ENCODE results near the gene HBS1L.

HBS1L gene

GRCh38 chr6:135088818-135089809 lies 34.5 kb upstream of the HBS1L start:
- Histone ChIP-seq H3K4me1 (ENCODE audit: control insufficient read depth, insufficient read depth, low read length) (peaks cover 6% of the 10 kb centered on the region), H3K4me3 (ENCODE audit: low read length) (peak overlapping the region; percentile 50), H3K9ac (ENCODE audit: low read depth, low read length) (no peak overlapping the region), H3K9me3 (replicated peaks; ENCODE audit: low read length) (no peaks in the 10 kb centered on the region), H3K4me2 (ENCODE audit: low read length) (peak overlapping the region; percentile 54), H3K27me3 (ENCODE audit: control insufficient read depth, insufficient read depth, low read length) (no peaks in the 10 kb centered on the region), H3K36me3 (ENCODE audit: insufficient read depth, low read length) (no peaks in the 10 kb centered on the region)

- Histone ChIP-seq H3K9ac (ENCODE audit: low read depth, low read length) (no peak overlapping the region), H3K36me3 (ENCODE audit: insufficient read depth, low read length) (no peaks in the 10 kb centered on the region), H3K9me3 (replicated peaks; ENCODE audit: low read length) (no peaks in the 10 kb centered on the region), H3K4me1 (ENCODE audit: control insufficient read depth, insufficient read depth, low read length) (peaks cover 6% of the 10 kb centered on the region), H3K4me3 (ENCODE audit: low read length) (no peak overlapping the region), H3K4me2 (ENCODE audit: low read length) (no peak overlapping the region), H3K27me3 (ENCODE audit: control insufficient read depth, insufficient read depth, low read length) (no peaks in the 10 kb centered on the region)
Observed at GRCh38 chr6:135088281-135088680, 33.7 kb upstream of the HBS1L start.

GRCh38 chr6:135087803-135088202 lies 33.2 kb upstream of the HBS1L start:
- no peak overlapping the region for H3K4me3 ChIP-seq (ENCODE audit: low read length)

GRCh38 chr6:135087403-135087802 lies 32.8 kb upstream of the HBS1L start:
- no peak overlapping the region for H3K4me3 ChIP-seq (ENCODE audit: low read length)
- no peak overlapping the region for H3K4me2 ChIP-seq (ENCODE audit: low read length)
- H3K36me3 ChIP-seq (ENCODE audit: insufficient read depth, low read length): no peaks in the 10 kb centered on the region
- no peak overlapping the region for H3K9ac ChIP-seq (ENCODE audit: low read depth, low read length)
- no peaks in the 10 kb centered on the region for H3K27me3 ChIP-seq (ENCODE audit: control insufficient read depth, insufficient read depth, low read length)
- H3K4me1 ChIP-seq (ENCODE audit: control insufficient read depth, insufficient read depth, low read length): peaks cover 6% of the 10 kb centered on the region
- no peaks in the 10 kb centered on the region for H3K9me3 ChIP-seq (replicated peaks; ENCODE audit: low read length)

More at GRCh38 chr6:135087803-135088202, 33.2 kb upstream of the HBS1L start:
- no peaks in the 10 kb centered on the region for H3K9me3 ChIP-seq (replicated peaks; ENCODE audit: low read length)
- no peak overlapping the region for H3K9ac ChIP-seq (ENCODE audit: low read depth, low read length)
- no peaks in the 10 kb centered on the region for H3K36me3 ChIP-seq (ENCODE audit: insufficient read depth, low read length)
- H3K27me3 ChIP-seq (ENCODE audit: control insufficient read depth, insufficient read depth, low read length): no peaks in the 10 kb centered on the region
- no peak overlapping the region for H3K4me2 ChIP-seq (ENCODE audit: low read length)
- H3K4me1 ChIP-seq (ENCODE audit: control insufficient read depth, insufficient read depth, low read length): peaks cover 6% of the 10 kb centered on the region

GRCh38 chr6:135086414-135086764 lies 31.8 kb upstream of the HBS1L start:
- Histone ChIP-seq H3K27me3 (ENCODE audit: control insufficient read depth, insufficient read depth, low read length) (no peaks in the 10 kb centered on the region), H3K9me3 (replicated peaks; ENCODE audit: low read length) (no peaks in the 10 kb centered on the region), H3K4me2 (ENCODE audit: low read length) (no peak overlapping the region), H3K4me3 (ENCODE audit: low read length) (no peak overlapping the region), H3K4me1 (ENCODE audit: control insufficient read depth, insufficient read depth, low read length) (peaks cover 6% of the 10 kb centered on the region), H3K9ac (ENCODE audit: low read depth, low read length) (no peak overlapping the region), H3K36me3 (ENCODE audit: insufficient read depth, low read length) (no peaks in the 10 kb centered on the region)

GRCh38 chr6:135085700-135086413 lies 31.2 kb upstream of the HBS1L start:
- H3K4me2 ChIP-seq (ENCODE audit: low read length): no peak overlapping the region
- H3K4me3 ChIP-seq (ENCODE audit: low read length): no peak overlapping the region
- no peaks in the 10 kb centered on the region for H3K36me3 ChIP-seq (ENCODE audit: insufficient read depth, low read length)
- H3K9ac ChIP-seq (ENCODE audit: low read depth, low read length): no peak overlapping the region
- no peaks in the 10 kb centered on the region for H3K9me3 ChIP-seq (replicated peaks; ENCODE audit: low read length)
- H3K27me3 ChIP-seq (ENCODE audit: control insufficient read depth, insufficient read depth, low read length): no peaks in the 10 kb centered on the region
- H3K4me1 ChIP-seq (ENCODE audit: control insufficient read depth, insufficient read depth, low read length): peaks cover 6% of the 10 kb centered on the region

GRCh38 chr6:135084916-135085269 lies 30.3 kb upstream of the HBS1L start:
- no peaks in the 10 kb centered on the region for H3K27me3 ChIP-seq (ENCODE audit: control insufficient read depth, insufficient read depth, low read length)

GRCh38 chr6:135084001-135084915 lies 29.6 kb upstream of the HBS1L start:
- no peaks in the 10 kb centered on the region for H3K9me3 ChIP-seq (replicated peaks; ENCODE audit: low read length)
- H3K36me3 ChIP-seq (ENCODE audit: insufficient read depth, low read length): no peaks in the 10 kb centered on the region
- no peak overlapping the region for H3K9ac ChIP-seq (ENCODE audit: low read depth, low read length)
- no peak overlapping the region for H3K4me2 ChIP-seq (ENCODE audit: low read length)
- H3K27me3 ChIP-seq (ENCODE audit: control insufficient read depth, insufficient read depth, low read length): no peaks in the 10 kb centered on the region
- H3K4me3 ChIP-seq (ENCODE audit: low read length): no peak overlapping the region
- peaks cover 6% of the 10 kb centered on the region for H3K4me1 ChIP-seq (ENCODE audit: control insufficient read depth, insufficient read depth, low read length)

More at GRCh38 chr6:135084916-135085269, 30.3 kb upstream of the HBS1L start:
- H3K4me3 ChIP-seq (ENCODE audit: low read length): no peak overlapping the region
- H3K4me1 ChIP-seq (ENCODE audit: control insufficient read depth, insufficient read depth, low read length): peaks cover 6% of the 10 kb centered on the region
- H3K36me3 ChIP-seq (ENCODE audit: insufficient read depth, low read length): no peaks in the 10 kb centered on the region
- H3K9ac ChIP-seq (ENCODE audit: low read depth, low read length): no peak overlapping the region
- H3K9me3 ChIP-seq (replicated peaks; ENCODE audit: low read length): no peaks in the 10 kb centered on the region
- no peak overlapping the region for H3K4me2 ChIP-seq (ENCODE audit: low read length)

GRCh38 chr6:135081966-135082365 lies 27.3 kb upstream of the HBS1L start:
- Histone ChIP-seq H3K4me1 (ENCODE audit: control insufficient read depth, insufficient read depth, low read length) (no peaks in the 10 kb centered on the region), H3K9ac (ENCODE audit: low read depth, low read length) (no peak overlapping the region), H3K27me3 (ENCODE audit: control insufficient read depth, insufficient read depth, low read length) (no peaks in the 10 kb centered on the region), H3K4me3 (ENCODE audit: low read length) (no peak overlapping the region), H3K36me3 (ENCODE audit: insufficient read depth, low read length) (no peaks in the 10 kb centered on the region), H3K4me2 (ENCODE audit: low read length) (no peak overlapping the region), H3K9me3 (replicated peaks; ENCODE audit: low read length) (no peaks in the 10 kb centered on the region)

GRCh38 chr6:135075018-135075417 lies 20.4 kb upstream of the HBS1L start:
- H3K9me3 ChIP-seq (replicated peaks; ENCODE audit: low read length): no peaks in the 10 kb centered on the region
- no peak overlapping the region for H3K4me2 ChIP-seq (ENCODE audit: low read length)
- H3K36me3 ChIP-seq (ENCODE audit: insufficient read depth, low read length): no peaks in the 10 kb centered on the region
- H3K4me3 ChIP-seq (ENCODE audit: low read length): no peak overlapping the region
- H3K9ac ChIP-seq (ENCODE audit: low read depth, low read length): no peak overlapping the region
- no peaks in the 10 kb centered on the region for H3K27me3 ChIP-seq (ENCODE audit: control insufficient read depth, insufficient read depth, low read length)
- no peaks in the 10 kb centered on the region for H3K4me1 ChIP-seq (ENCODE audit: control insufficient read depth, insufficient read depth, low read length)
